Breast epithelium (tissue), 4 donors: ENCODE data around the gene PADI2. TPM values are rescaled to one million over a fixed set of nuclear protein-coding genes. Genes with fewer than 3 reads are reported as not detected.

Experiments used
- DNase-seq, 2 donors: peaks; one replicate each; pipeline ENCODE4 v3.0.0-alpha.2; 2019; ENCODE audit warnings: low spot score in 2 of 2
- H3K27ac ChIP-seq, 2 donors: fragments of 200-600 bp; sonication (generic) in 1 of 2; one replicate each; pipeline ENCODE4 v1.5.1; 2016 to 2019; ENCODE audit warnings: mild to moderate bottlenecking in 1 of 2
- H3K27me3 ChIP-seq, 2 donors: fragments of 200-600 bp; sonication (generic) in 1 of 2; one replicate each; pipeline versions ENCODE4 v1.5.1 to v1.6.0; 2017 to 2019; ENCODE audit warnings: control low read depth in 1 of 2, mild to moderate bottlenecking in 1 of 2
- H3K36me3 ChIP-seq: fragments of 200-600 bp; one replicate; pipeline ENCODE4 v1.5.1; 2019
- H3K4me1 ChIP-seq, 2 donors: fragments of 200-600 bp; sonication (generic); one replicate each; pipeline ENCODE4 v1.5.1; 2016 to 2019; ENCODE audit warnings: control low read depth in 1 of 2
- H3K4me3 ChIP-seq, 3 donors: fragments of 200-600 bp; sonication (generic); 1 replicate in 2 of 3; 2 replicates in 1 of 3; pipeline ENCODE4 v1.5.1; 2016 to 2019; ENCODE audit warnings: mild to moderate bottlenecking in 3 of 3, moderate library complexity in 2 of 3
- H3K9me3 ChIP-seq, 2 donors: fragments of 200-600 bp; sonication (generic) in 1 of 2; one replicate each; pipeline ENCODE4 v1.5.1; 2016 to 2019; ENCODE audit warnings: control low read depth in 1 of 2
- POLR2A ChIP-seq: fragments of 450-650 bp; IDR thresholded peaks from one replicate; pipeline ENCODE4 v1.6.1; 2016; ENCODE audit warnings: antibody characterized with exemption, mild to moderate bottlenecking, moderate library complexity
- POLR2AphosphoS5 ChIP-seq, 3 donors: sonication (generic); formaldehyde crosslinking; IDR thresholded peaks; one replicate each; pipeline ENCODE4 v1.6.1; 2017; ENCODE audit warnings: antibody characterized with exemption in 3 of 3
- intact Hi-C: fragments of 100-400 bp; cut with DNase I; formaldehyde crosslinking; loops from one replicate; pipeline ENCODE4 v1.15.1; 2023; ENCODE audit warnings: low total_unique reads
- total RNA-seq, 3 donors: library from RNA; depleted of rRNA; stranded (reverse); fragments of >200 nt; gene quantifications; one replicate each; pipeline ENCODE4 v1.1.0, GENCODE V29; 2016
- TF ChIP-seq, protein P1 (sequence below), 3 donors: fragments of 450-650 bp; IDR thresholded peaks; one replicate each; pipeline ENCODE4 v1.5.1; 2016 to 2017; ENCODE audit warnings: antibody characterized with exemption in 3 of 3, mild to moderate bottlenecking in 3 of 3, moderate library complexity in 3 of 3

The PADI2 gene
- total RNA-seq, 3 donors from 2014 or later = 0.32 to 29.4 (median 9.2) TPM

DNA sequence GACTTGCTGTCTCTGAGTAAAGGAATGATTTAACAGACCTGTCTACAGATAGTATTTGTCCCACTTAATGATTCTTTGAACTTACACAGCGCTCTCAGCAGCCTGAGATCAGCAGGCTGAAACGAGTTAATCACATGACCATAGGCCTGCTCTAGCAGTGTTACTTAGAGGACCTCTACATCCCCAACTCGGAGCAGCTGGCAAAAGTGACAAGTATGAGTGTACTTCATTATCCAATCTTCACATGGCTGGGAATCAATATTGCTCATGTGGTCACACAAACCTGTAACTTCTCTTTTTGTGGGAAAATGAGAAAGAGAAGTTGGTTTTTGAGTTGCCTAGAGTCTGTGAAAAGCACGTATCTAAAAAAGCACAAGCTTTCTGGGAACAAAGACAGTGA is 96.1 kb downstream of the PADI2 start:
- H3K4me3 ChIP-seq = no peak overlapping the region
- H3K36me3 ChIP-seq = peaks cover 6% of the 10 kb centered on the region
- TF ChIP-seq POLR2A (no peak), POLR2AphosphoS5 (IDR thresholded peaks at IDR 0.05) (no peak)
- H3K27me3 ChIP-seq = no peaks in the 10 kb centered on the region
- H3K4me1 ChIP-seq = peaks cover 0 to 3% of the 10 kb centered on the region in 2 donors
- H3K27ac ChIP-seq = no peak overlapping the region
- intact Hi-C loops = no loop called here
- H3K9me3 ChIP-seq = no peaks in the 10 kb centered on the region
- no peak for DNase-seq

DNA sequence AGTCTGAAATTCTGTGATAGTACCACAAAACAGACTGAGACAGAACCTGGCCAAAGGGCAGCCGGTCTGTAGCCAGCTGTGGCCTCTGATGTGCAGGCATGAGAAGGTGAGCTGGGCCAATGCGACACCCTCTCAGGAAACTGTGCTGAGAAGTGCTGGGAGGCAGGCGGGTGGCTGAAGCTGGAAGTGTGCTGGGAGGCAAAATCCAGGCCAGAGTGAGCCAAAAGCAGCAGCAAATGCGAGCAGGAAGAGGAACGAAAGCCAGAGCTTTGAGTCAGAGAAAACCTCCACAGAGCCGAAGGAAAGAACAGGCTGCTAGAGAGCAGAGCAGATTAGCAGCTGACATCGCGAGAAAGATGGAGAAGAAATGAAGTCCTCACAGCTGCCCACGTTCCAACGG is 97.4 kb downstream of the PADI2 start:
- no peak for DNase-seq
- H3K36me3 ChIP-seq = peaks cover 6% of the 10 kb centered on the region

DNA sequence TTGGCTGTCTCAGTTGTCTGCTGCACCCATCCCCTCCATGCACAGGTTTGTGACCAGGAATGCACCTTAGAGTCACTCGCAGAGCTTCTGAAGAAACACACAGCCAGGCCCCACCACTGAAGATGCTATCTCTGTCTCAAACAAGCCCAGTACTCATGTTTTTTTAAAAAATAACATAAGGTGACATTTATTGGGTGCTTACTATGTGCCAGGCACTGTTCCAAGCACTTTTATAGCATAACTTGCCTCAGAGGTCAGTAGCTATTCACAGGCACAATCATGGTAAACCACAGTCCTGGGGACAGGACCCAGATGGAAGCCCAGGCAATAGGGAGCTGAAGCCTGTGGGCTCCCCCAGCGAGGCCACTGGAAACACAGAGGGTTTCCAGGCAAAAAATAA is 98.7 kb downstream of the PADI2 start:
- intact Hi-C loops = no loop called here
- Histone ChIP-seq H3K9me3 (no peaks in the 10 kb centered on the region), H3K36me3 (peaks cover 6% of the 10 kb centered on the region), H3K4me3 (no peak overlapping the region), H3K27me3 (no peaks in the 10 kb centered on the region), H3K27ac (no peak overlapping the region), H3K4me1 (no peaks in the 10 kb centered on the region)
- TF ChIP-seq, protein P1, sequence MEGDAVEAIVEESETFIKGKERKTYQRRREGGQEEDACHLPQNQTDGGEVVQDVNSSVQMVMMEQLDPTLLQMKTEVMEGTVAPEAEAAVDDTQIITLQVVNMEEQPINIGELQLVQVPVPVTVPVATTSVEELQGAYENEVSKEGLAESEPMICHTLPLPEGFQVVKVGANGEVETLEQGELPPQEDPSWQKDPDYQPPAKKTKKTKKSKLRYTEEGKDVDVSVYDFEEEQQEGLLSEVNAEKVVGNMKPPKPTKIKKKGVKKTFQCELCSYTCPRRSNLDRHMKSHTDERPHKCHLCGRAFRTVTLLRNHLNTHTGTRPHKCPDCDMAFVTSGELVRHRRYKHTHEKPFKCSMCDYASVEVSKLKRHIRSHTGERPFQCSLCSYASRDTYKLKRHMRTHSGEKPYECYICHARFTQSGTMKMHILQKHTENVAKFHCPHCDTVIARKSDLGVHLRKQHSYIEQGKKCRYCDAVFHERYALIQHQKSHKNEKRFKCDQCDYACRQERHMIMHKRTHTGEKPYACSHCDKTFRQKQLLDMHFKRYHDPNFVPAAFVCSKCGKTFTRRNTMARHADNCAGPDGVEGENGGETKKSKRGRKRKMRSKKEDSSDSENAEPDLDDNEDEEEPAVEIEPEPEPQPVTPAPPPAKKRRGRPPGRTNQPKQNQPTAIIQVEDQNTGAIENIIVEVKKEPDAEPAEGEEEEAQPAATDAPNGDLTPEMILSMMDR (IDR thresholded peaks at IDR 0.05) = no peak
- TF ChIP-seq POLR2A (no peak), POLR2AphosphoS5 (IDR thresholded peaks at IDR 0.05) (no peak)
- no peak for DNase-seq

More for the DNA sequence above, 97.4 kb downstream of the PADI2 start:
- Histone ChIP-seq H3K27ac (no peak overlapping the region), H3K9me3 (no peaks in the 10 kb centered on the region), H3K27me3 (no peaks in the 10 kb centered on the region), H3K4me3 (no peak overlapping the region), H3K4me1 (no peaks in the 10 kb centered on the region)
- intact Hi-C loops = no loop called here
- TF ChIP-seq POLR2A (no peak), POLR2AphosphoS5 (IDR thresholded peaks at IDR 0.05) (no peak)
- TF ChIP-seq, protein P1 (IDR thresholded peaks at IDR 0.05) = no peak

DNA sequence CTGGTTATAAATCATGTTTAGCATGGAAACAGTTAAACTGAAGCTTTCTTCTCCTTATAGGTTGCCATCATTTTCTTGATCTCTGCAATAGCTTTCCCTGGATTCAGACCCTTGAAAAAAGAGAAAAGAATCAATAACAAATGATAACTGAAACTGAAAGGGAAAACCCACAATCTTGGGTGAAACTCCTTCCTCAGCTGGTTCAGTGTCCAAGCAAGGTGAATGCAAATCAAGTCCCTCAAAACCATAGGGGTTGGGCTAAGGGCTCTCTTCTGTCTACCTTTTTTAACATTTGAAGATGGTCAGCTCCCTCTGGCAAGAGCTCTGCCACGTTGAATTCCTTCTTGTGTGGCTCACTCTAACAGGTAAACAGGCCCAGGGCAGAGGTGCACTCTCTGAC is 100.4 kb downstream of the PADI2 start:
- Histone ChIP-seq H3K27me3 (no peaks in the 10 kb centered on the region), H3K27ac (no peak overlapping the region), H3K4me3 (no peak overlapping the region), H3K4me1 (peaks cover 0 to under 1% of the 10 kb centered on the region in 2 donors), H3K36me3 (peaks cover 6% of the 10 kb centered on the region), H3K9me3 (no peaks in the 10 kb centered on the region)
- no peak for DNase-seq
- TF ChIP-seq POLR2AphosphoS5 (IDR thresholded peaks at IDR 0.05) (no peak), POLR2A (no peak)
- TF ChIP-seq, protein P1 (IDR thresholded peaks at IDR 0.05) = no peak
- intact Hi-C loops = no loop called here

DNA sequence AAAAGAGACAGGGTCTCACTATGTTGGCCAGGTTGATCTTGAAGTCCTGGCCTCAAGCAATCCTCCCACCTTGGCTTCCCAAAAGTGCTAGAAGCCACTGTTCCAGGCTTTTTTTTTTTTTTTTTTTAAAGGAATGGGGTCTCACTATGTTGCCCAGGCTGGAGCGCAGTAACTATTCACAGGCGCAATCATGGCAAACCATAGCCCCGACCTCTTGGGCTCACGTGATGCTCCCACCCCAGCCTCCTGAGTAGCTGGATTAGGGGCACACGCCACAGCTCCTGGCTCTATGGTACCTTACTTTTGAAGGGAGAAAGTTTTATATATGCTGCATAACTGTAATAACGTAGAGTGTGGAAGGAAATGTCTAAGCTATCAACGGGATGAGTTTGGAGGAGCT is 101.8 kb downstream of the PADI2 start:
- no peaks in the 10 kb centered on the region for H3K27me3 ChIP-seq
- intact Hi-C loops = no loop called here
- no peaks in the 10 kb centered on the region for H3K9me3 ChIP-seq
- no peak overlapping the region for H3K27ac ChIP-seq
- TF ChIP-seq POLR2A (no peak), POLR2AphosphoS5 (IDR thresholded peaks at IDR 0.05) (no peak)
- TF ChIP-seq, protein P1 (IDR thresholded peaks at IDR 0.05) = no peak
- H3K4me3 ChIP-seq = no peak overlapping the region
- H3K4me1 ChIP-seq = peaks cover 0 to 8% of the 10 kb centered on the region in 2 donors
- peak in 1 of 2 donors; percentile 19 for DNase-seq
- H3K36me3 ChIP-seq = peaks cover 6% of the 10 kb centered on the region

Other genes starting within 250 kb of the PADI2 start
- under 1 TPM; under 0.01 TPM for gene RNU1-2, start 223.5 kb downstream of the PADI2 start, total RNA-seq
- gene CROCC, start 197.5 kb downstream of the PADI2 start, total RNA-seq = 10 to 100 TPM; 15.5 to 43.9 (median 24.7) TPM
- gene MFAP2, start 138.8 kb downstream of the PADI2 start, total RNA-seq = 10 to 100 TPM in 2 of 3 donors, 1 to 10 TPM in 1; 4.5 to 40.2 (median 10.8) TPM
- gene ATP13A2, start 107.5 kb downstream of the PADI2 start, total RNA-seq = 10 to 100 TPM; 17.3 to 31.5 (median 31.3) TPM
- gene SDHB, start 65.4 kb downstream of the PADI2 start, total RNA-seq = 100 to 1,000 TPM in 1 of 3 donors, 10 to 100 TPM in 2; 80.6 to 106 (median 97.7) TPM
- gene PADI1, start 85.7 kb upstream of the PADI2 start, total RNA-seq = under 1 TPM in 1 of 3 donors, not detected in 2; 0.33 TPM
- not detected for gene PADI3, start 129.6 kb upstream of the PADI2 start, total RNA-seq
- gene PADI4, start 188.7 kb upstream of the PADI2 start, total RNA-seq = 1 to 10 TPM in 1 of 3 donors, not detected in 2; 1.3 TPM